T-helper 2 cell treated with Interferon-gamma antibody and Interleukin-4, amounts not matched to agents 5 μg/mL and 100 μg/mL, for 36 hours (primary cell): ENCODE measurements around the gene FAH.

Source experiments
- DNase-seq: peaks from one replicate; pipeline ENCODE4 v3.0.0; 2021; ENCODE audit warnings: low spot score
- H3K27ac Mint-ChIP-seq: one replicate; pipeline ENCODE4 v1.8.0; 2021; ENCODE audit warnings: mild to moderate bottlenecking, mixed read lengths
- H3K27me3 Mint-ChIP-seq: one replicate; pipeline ENCODE4 v1.8.0; 2021; ENCODE audit warnings: low read depth, mixed read lengths
- H3K36me3 Mint-ChIP-seq: one replicate; pipeline ENCODE4 v1.8.0; 2021; ENCODE audit warnings: low read depth, mixed read lengths
- H3K4me1 Mint-ChIP-seq: one replicate; pipeline ENCODE4 v1.8.0; 2021; ENCODE audit warnings: low read depth, mixed read lengths
- H3K4me3 Mint-ChIP-seq: one replicate; pipeline ENCODE4 v1.8.0; 2022; ENCODE audit warnings: mild to moderate bottlenecking, moderate library complexity, mixed read lengths
- H3K9me3 Mint-ChIP-seq: one replicate; pipeline ENCODE4 v1.8.0; 2021; ENCODE audit warnings: mixed read lengths

Gene FAH

GRCh38 chr15:80156176-80156720 lies 3.4 kb downstream of the FAH start:
- H3K27ac Mint-ChIP-seq: no peak overlapping the region
- H3K4me3 Mint-ChIP-seq: no peak overlapping the region
- H3K9me3 Mint-ChIP-seq: no peaks in the 10 kb centered on the region
- H3K36me3 Mint-ChIP-seq: peaks cover 34% of the 10 kb centered on the region
- peaks cover 48% of the 10 kb centered on the region for H3K4me1 Mint-ChIP-seq
- DNase-seq: no peak
- H3K27me3 Mint-ChIP-seq: peaks cover 2% of the 10 kb centered on the region

- Mint-ChIP-seq H3K4me1 (peaks cover 44% of the 10 kb centered on the region), H3K4me3 (no peak overlapping the region)
Measured at GRCh38 chr15:80157215-80157614, 4.4 kb downstream of the FAH start.

DNA sequence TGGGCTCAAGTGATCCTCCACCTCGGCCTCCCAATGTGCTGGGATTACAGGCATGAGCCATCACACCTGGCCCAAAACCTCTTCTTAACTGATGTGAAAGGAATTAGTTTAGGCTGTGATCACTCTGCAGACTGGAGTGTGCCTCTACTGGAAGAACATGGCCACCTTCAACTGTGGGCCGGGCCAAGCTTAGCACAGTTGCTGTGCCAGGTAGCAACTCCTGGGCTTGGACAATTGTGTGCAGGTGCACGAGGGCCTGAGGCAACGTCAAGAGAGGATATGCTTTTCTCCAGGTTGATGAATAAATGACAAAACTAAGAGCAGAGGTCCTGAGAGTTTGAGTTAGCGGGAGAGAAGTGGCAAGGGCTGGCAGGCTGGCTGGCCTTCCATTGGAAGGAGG lies 6.5 kb downstream of the FAH start:
- H3K9me3 Mint-ChIP-seq: no peaks in the 10 kb centered on the region
- H3K27ac Mint-ChIP-seq: no peak overlapping the region
- no peak overlapping the region for H3K4me3 Mint-ChIP-seq
- peaks cover 34% of the 10 kb centered on the region for H3K4me1 Mint-ChIP-seq
- no peak for DNase-seq
- peaks cover 53% of the 10 kb centered on the region for H3K36me3 Mint-ChIP-seq
- no peaks in the 10 kb centered on the region for H3K27me3 Mint-ChIP-seq

More at GRCh38 chr15:80157215-80157614, 4.4 kb downstream of the FAH start:
- Mint-ChIP-seq H3K27ac (no peak overlapping the region), H3K9me3 (no peaks in the 10 kb centered on the region), H3K27me3 (no peaks in the 10 kb centered on the region), H3K36me3 (peaks cover 40% of the 10 kb centered on the region)
- no peak for DNase-seq

- peak overlapping the region; percentile 89 for H3K27ac Mint-ChIP-seq
- no peak overlapping the region for H3K4me3 Mint-ChIP-seq
- DNase-seq: no peak
- peaks cover 53% of the 10 kb centered on the region for H3K36me3 Mint-ChIP-seq
- H3K27me3 Mint-ChIP-seq: no peaks in the 10 kb centered on the region
- H3K4me1 Mint-ChIP-seq: peaks cover 27% of the 10 kb centered on the region
- no peaks in the 10 kb centered on the region for H3K9me3 Mint-ChIP-seq
Measured at GRCh38 chr15:80159811-80160569, 7.2 kb downstream of the FAH start.

- no peaks in the 10 kb centered on the region for H3K9me3 Mint-ChIP-seq
- no peaks in the 10 kb centered on the region for H3K27me3 Mint-ChIP-seq
- H3K4me3 Mint-ChIP-seq: peak overlapping the region; percentile 31
- peak; percentile 62 for DNase-seq
- peaks cover 48% of the 10 kb centered on the region for H3K36me3 Mint-ChIP-seq
- peaks cover 21% of the 10 kb centered on the region for H3K4me1 Mint-ChIP-seq
- H3K27ac Mint-ChIP-seq: peak overlapping the region; percentile 89
Measured at GRCh38 chr15:80160570-80161156, 7.9 kb downstream of the FAH start.

DNA sequence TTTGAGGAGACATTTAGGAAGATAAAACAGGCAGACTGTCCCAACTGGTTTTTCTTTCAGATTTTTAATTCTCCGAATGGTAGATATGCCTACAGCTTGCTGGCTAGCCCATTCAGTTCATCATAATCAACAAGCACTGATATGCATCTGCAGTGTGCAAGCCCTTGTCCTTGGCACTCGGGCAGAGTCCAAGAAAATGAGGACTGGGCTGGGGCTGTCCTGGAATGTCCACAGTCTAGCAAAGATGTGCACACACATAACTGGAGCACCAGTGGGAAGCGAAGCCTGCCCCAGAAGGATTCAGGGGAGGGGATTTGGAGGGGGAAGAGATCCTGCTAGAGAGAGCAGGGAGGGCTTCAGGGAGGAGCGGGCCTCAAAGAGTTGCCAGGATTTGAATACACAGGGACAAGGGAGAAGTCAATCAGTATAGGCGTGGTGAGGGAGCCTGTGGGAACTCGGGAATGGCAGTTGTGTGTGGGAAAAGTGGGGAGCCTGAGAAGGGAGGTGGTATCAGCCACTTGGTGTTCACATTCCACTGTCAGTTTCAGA lies 8.7 kb downstream of the FAH start:
- DNase-seq: no peak
- H3K27me3 Mint-ChIP-seq: no peaks in the 10 kb centered on the region
- peaks cover 48% of the 10 kb centered on the region for H3K36me3 Mint-ChIP-seq
- peak overlapping the region; percentile 89 for H3K27ac Mint-ChIP-seq
- H3K4me3 Mint-ChIP-seq: no peak overlapping the region
- H3K9me3 Mint-ChIP-seq: no peaks in the 10 kb centered on the region
- H3K4me1 Mint-ChIP-seq: peaks cover 19% of the 10 kb centered on the region

DNA sequence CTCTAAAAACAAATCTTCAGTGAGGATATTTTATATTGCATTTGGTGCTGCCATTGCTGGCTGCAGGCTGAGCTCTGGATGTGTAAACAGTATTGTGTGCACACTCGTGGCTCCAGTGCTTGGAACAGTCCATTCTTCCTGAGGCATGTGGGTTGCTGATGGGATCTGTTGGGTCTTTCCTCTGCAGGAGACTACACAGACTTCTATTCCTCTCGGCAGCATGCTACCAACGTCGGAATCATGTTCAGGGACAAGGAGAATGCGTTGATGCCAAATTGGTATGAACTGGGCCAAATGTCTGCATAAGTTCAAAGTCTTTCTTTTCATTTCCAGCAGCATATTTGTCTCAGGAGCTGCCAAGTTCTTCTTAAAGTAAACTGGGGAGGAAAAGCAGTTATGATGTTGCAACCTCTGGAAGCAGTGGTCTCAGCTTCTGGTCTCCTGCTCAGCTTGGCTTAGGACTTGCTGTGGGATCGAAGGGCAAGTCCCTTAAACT lies 9.3 kb downstream of the FAH start:
- peaks cover 48% of the 10 kb centered on the region for H3K36me3 Mint-ChIP-seq

GRCh38 chr15:80163217-80163616 lies 10.4 kb downstream of the FAH start:
- no peak for DNase-seq
- Mint-ChIP-seq H3K27me3 (no peaks in the 10 kb centered on the region), H3K4me1 (peaks cover 19% of the 10 kb centered on the region), H3K9me3 (no peaks in the 10 kb centered on the region), H3K27ac (no peak overlapping the region), H3K4me3 (no peak overlapping the region), H3K36me3 (peaks cover 50% of the 10 kb centered on the region)

More for the DNA sequence above, 9.3 kb downstream of the FAH start:
- no peak for DNase-seq
- Mint-ChIP-seq H3K27ac (no peak overlapping the region), H3K4me1 (peaks cover 19% of the 10 kb centered on the region), H3K9me3 (no peaks in the 10 kb centered on the region), H3K27me3 (no peaks in the 10 kb centered on the region), H3K4me3 (no peak overlapping the region)

DNA sequence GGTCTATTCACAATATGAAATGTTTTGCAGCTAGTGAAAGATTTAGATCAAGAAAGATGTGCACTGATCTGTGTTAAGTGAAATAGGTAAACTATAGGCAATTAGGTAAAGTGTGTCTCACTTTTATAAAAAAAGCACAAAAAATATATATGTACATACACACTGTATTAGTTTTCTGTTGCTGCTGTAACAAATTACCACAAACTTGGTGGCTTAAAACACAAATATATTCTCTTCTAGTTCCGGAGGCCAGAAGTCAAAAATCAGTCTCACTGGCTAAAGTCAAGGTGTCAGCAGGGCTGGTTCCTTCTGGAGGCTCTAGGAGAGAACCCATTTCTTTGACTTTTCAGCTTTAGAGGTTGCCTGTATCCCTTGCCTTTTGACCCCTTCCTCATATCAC lies 11.1 kb downstream of the FAH start:
- no peaks in the 10 kb centered on the region for H3K27me3 Mint-ChIP-seq
- no peak overlapping the region for H3K27ac Mint-ChIP-seq
- H3K4me3 Mint-ChIP-seq: no peak overlapping the region
- H3K4me1 Mint-ChIP-seq: peaks cover 19% of the 10 kb centered on the region
- no peak for DNase-seq
- peaks cover 49% of the 10 kb centered on the region for H3K36me3 Mint-ChIP-seq
- no peaks in the 10 kb centered on the region for H3K9me3 Mint-ChIP-seq

GRCh38 chr15:80167936-80168335 lies 15.1 kb downstream of the FAH start:
- no peaks in the 10 kb centered on the region for H3K9me3 Mint-ChIP-seq
- H3K27ac Mint-ChIP-seq: no peak overlapping the region
- H3K36me3 Mint-ChIP-seq: peaks cover 28% of the 10 kb centered on the region
- no peaks in the 10 kb centered on the region for H3K27me3 Mint-ChIP-seq
- no peaks in the 10 kb centered on the region for H3K4me1 Mint-ChIP-seq
- H3K4me3 Mint-ChIP-seq: no peak overlapping the region
- DNase-seq: no peak

DNA sequence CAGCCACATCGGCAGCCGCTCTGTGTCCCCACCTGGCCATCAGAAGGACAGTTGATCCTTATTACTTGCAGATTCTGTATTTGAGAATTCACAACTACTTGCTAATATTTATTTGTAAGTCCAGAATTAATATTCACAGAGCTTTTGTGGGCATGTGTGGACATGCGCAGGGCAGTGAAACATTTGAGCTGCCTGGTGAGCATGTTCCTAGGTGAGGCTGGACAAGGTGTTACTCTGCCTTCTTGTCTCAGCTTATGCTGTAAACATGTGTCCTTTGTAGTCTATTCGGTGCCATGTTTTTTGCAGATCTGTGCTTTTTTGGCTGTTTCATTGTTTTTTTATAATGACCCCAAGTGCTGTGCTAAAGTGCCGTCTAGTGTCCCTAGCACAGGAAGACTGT lies 15.6 kb downstream of the FAH start:
- Mint-ChIP-seq H3K27ac (no peak overlapping the region), H3K9me3 (no peaks in the 10 kb centered on the region), H3K27me3 (no peaks in the 10 kb centered on the region), H3K4me1 (no peaks in the 10 kb centered on the region), H3K36me3 (peaks cover 27% of the 10 kb centered on the region), H3K4me3 (no peak overlapping the region)
- no peak for DNase-seq

DNA sequence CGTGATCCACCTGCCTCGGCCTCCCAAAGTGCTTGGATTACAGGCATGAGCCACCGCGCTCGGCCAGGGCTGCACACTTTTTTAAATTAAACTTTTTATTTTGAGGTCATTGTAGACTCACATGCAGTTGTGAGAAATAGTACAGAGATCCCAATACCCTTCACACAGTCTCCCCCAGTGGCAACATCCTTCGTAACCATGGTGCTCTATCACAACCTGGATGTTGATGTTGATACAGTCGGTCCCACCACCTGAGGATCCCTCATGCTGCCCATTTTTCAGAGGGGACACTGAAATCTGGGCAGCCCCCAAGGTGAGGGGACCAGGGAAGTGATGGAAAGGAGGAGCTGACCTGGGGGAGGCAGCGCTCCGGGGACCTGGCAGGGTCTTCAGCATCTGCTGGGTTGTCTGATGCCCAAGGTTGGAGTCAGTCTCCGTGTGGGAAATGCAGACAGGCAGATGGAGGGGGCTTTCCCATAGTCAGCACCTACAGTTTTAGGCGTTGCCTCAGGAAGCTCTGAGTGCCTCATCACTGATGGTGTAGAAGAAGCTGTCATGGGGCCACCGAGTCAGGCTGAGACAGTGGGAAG lies 17.1 kb downstream of the FAH start:
- no peaks in the 10 kb centered on the region for H3K4me1 Mint-ChIP-seq
- DNase-seq: no peak
- H3K27me3 Mint-ChIP-seq: no peaks in the 10 kb centered on the region
- H3K27ac Mint-ChIP-seq: no peak overlapping the region
- H3K9me3 Mint-ChIP-seq: no peaks in the 10 kb centered on the region
- no peak overlapping the region for H3K4me3 Mint-ChIP-seq
- H3K36me3 Mint-ChIP-seq: peaks cover 17% of the 10 kb centered on the region

- DNase-seq: no peak
- no peaks in the 10 kb centered on the region for H3K9me3 Mint-ChIP-seq
- H3K4me3 Mint-ChIP-seq: no peak overlapping the region
- H3K4me1 Mint-ChIP-seq: no peaks in the 10 kb centered on the region
- H3K36me3 Mint-ChIP-seq: peaks cover 18% of the 10 kb centered on the region
- H3K27me3 Mint-ChIP-seq: no peaks in the 10 kb centered on the region
- no peak overlapping the region for H3K27ac Mint-ChIP-seq
Measured at GRCh38 chr15:80170596-80170995, 17.8 kb downstream of the FAH start.

GRCh38 chr15:80171787-80172186 lies 19.0 kb downstream of the FAH start:
- Mint-ChIP-seq H3K9me3 (no peaks in the 10 kb centered on the region), H3K4me1 (no peaks in the 10 kb centered on the region), H3K27me3 (no peaks in the 10 kb centered on the region), H3K4me3 (no peak overlapping the region), H3K36me3 (peaks cover 19% of the 10 kb centered on the region), H3K27ac (peak overlapping the region; percentile 10)
- no peak for DNase-seq
